ENCODE results near the gene FKBP4. TPM values are rescaled to one million over a fixed set of nuclear protein-coding genes. Genes with fewer than 3 reads are reported as not detected.
A peak's percentile ranks its signal among the peaks of the same experiment; 100 is the strongest.

Gene FKBP4
- total and polyA plus RNA-seq, 2 of the 13 experiments (the other 11 are each of a cell fraction or from before 2014, with no cell fraction given): 25.7 to 66.1 TPM

DNA sequence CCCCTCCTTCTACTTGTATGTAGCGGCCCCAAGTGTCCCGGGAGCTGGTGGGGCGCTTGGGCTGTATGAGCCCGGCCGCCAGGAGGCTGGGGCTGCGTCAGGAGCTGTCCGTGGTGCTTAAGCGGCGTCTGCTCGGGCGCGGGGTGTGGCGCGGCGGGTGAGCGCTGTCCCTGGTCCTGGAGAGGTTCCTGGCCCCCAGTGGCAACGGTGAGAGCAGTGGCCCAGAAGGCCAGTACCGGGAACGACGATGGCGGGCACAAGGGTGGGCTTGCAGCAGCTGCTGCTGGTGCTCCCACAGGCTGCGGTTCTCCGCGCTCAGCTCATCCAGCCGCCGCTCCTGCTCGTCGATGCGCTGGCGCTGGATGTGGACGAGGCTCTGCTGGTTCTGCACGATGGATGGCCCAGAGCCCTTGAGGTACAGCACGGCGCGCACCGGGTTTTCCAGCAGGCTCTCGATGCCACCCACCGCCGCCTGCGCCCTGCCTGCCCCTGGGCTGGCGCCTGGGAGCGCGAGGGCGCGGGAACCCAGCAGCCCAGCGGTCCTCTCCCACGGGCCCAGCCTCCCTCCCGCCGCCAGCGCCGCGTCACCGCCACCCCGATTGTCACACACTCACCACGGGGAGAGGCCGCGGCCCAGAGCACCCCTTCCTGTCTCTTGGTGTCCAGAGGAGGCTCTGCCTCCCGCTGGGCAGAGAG, 41.9 kb upstream of the FKBP4 start (continued):
- TF ChIP-seq, protein P1, sequence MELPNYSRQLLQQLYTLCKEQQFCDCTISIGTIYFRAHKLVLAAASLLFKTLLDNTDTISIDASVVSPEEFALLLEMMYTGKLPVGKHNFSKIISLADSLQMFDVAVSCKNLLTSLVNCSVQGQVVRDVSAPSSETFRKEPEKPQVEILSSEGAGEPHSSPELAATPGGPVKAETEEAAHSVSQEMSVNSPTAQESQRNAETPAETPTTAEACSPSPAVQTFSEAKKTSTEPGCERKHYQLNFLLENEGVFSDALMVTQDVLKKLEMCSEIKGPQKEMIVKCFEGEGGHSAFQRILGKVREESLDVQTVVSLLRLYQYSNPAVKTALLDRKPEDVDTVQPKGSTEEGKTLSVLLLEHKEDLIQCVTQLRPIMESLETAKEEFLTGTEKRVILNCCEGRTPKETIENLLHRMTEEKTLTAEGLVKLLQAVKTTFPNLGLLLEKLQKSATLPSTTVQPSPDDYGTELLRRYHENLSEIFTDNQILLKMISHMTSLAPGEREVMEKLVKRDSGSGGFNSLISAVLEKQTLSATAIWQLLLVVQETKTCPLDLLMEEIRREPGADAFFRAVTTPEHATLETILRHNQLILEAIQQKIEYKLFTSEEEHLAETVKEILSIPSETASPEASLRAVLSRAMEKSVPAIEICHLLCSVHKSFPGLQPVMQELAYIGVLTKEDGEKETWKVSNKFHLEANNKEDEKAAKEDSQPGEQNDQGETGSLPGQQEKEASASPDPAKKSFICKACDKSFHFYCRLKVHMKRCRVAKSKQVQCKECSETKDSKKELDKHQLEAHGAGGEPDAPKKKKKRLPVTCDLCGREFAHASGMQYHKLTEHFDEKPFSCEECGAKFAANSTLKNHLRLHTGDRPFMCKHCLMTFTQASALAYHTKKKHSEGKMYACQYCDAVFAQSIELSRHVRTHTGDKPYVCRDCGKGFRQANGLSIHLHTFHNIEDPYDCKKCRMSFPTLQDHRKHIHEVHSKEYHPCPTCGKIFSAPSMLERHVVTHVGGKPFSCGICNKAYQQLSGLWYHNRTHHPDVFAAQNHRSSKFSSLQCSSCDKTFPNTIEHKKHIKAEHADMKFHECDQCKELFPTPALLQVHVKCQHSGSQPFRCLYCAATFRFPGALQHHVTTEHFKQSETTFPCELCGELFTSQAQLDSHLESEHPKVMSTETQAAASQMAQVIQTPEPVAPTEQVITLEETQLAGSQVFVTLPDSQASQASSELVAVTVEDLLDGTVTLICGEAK (IDR thresholded peaks at IDR 0.05): no peak
- TF ChIP-seq, protein P1 (CRISPR knock-in tag; IDR thresholded peaks at IDR 0.05): peak; percentile 98
- peak; percentile 99 for TF ChIP-seq MXD4 (CRISPR knock-in tag; IDR thresholded peaks at IDR 0.05)
- TF ChIP-seq ZBTB42 (CRISPR knock-in tag; IDR thresholded peaks at IDR 0.05): peak; percentile 99
- TF ChIP-seq ZBTB14 (CRISPR knock-in tag; IDR thresholded peaks at IDR 0.05): peak; percentile 77
- peak; percentile 100 for TF ChIP-seq NFAT5 (CRISPR knock-in tag; IDR thresholded peaks at IDR 0.05)
- TF ChIP-seq MTA3 (CRISPR knock-in tag; IDR thresholded peaks at IDR 0.05): peak; percentile 96
- TF ChIP-seq PTBP1 (IDR thresholded peaks at IDR 0.05; ENCODE audit: low read depth, low read length, poor library complexity, severe bottlenecking): no peak
- TF ChIP-seq HOXA3 (CRISPR knock-in tag; IDR thresholded peaks at IDR 0.05): peak; percentile 97
- TF ChIP-seq, protein P2, sequence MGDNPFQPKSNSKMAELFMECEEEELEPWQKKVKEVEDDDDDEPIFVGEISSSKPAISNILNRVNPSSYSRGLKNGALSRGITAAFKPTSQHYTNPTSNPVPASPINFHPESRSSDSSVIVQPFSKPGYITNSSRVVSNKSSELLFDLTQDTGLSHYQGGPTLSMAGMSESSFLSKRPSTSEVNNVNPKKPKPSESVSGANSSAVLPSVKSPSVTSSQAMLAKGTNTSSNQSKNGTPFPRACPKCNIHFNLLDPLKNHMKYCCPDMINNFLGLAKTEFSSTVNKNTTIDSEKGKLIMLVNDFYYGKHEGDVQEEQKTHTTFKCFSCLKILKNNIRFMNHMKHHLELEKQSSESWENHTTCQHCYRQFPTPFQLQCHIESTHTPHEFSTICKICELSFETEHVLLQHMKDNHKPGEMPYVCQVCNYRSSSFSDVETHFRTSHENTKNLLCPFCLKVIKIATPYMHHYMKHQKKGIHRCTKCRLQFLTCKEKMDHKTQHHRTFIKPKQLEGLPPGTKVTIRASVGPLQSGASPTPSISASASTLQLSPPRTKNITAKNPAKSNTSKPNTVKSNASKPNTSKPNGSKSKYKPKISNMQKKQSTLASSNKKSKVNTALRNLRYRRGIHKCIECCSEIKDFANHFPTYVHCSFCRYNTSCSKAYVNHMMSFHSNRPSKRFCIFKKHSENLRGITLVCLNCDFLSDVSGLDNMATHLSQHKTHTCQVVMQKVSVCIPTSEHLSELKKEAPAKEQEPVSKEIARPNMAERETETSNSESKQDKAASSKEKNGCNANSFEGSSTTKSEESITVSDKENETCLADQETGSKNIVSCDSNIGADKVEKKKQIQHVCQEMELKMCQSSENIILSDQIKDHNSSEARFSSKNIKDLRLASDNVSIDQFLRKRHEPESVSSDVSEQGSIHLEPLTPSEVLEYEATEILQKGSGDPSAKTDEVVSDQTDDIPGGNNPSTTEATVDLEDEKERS (CRISPR knock-in tag; IDR thresholded peaks at IDR 0.05): peak; percentile 100

All from HepG2 (cell line).